ENCODE results near the gene TLL2.

TLL2 gene

GRCh38 chr10:96462606-96463151 is 51.0 kb downstream of the TLL2 start:
- H3K9ac ChIP-seq (ENCODE audit: low read length) = no peak overlapping the region
- H3K27me3 ChIP-seq (ENCODE audit: control insufficient read depth, insufficient read depth, low read length) = no peaks in the 10 kb centered on the region
- H3K27ac ChIP-seq (ENCODE audit: low read depth, low read length) = no peak overlapping the region
- H3K36me3 ChIP-seq (ENCODE audit: control insufficient read depth, insufficient read depth, low read length) = no peaks in the 10 kb centered on the region
- no peak overlapping the region for H3K4me3 ChIP-seq (ENCODE audit: low read depth, low read length)
- peaks cover 14% of the 10 kb centered on the region for H3K9me3 ChIP-seq (ENCODE audit: control insufficient read depth, insufficient read depth, low read depth, low read length)
- no peaks in the 10 kb centered on the region for H3K4me1 ChIP-seq (ENCODE audit: control insufficient read depth, insufficient read depth, low read length)

DNA sequence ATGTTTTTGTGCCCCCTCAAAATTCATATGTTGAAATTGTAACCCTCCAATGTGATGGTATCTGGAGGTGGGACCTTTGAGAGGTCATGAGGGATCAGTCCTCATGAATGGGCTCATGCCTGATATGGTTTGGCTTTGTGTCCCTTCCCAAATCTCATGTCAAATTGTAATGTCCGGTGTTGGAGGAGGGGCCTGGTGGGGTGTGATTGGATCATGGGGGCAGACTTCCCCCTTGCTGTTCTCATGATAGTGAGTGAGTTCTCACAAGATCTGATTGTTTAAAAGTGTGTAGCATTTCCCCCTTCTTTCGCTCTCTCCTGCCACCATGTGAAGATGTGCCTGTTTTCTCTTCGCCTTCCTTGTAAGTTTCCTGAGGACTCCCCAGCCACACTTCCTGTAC is 53.4 kb downstream of the TLL2 start:
- H3K27ac ChIP-seq (ENCODE audit: low read depth, low read length) = no peak overlapping the region
- H3K4me3 ChIP-seq (ENCODE audit: low read depth, low read length) = no peak overlapping the region
- H3K9ac ChIP-seq (ENCODE audit: low read length) = no peak overlapping the region
- peaks cover 10% of the 10 kb centered on the region; the same call in 1 of the 2 replicates for H3K4me1 ChIP-seq (ENCODE audit: control insufficient read depth, insufficient read depth, low read length)
- no peaks in the 10 kb centered on the region for H3K36me3 ChIP-seq (ENCODE audit: control insufficient read depth, insufficient read depth, low read length)
- peaks cover 14% of the 10 kb centered on the region for H3K9me3 ChIP-seq (ENCODE audit: control insufficient read depth, insufficient read depth, low read depth, low read length)
- no peaks in the 10 kb centered on the region for H3K27me3 ChIP-seq (ENCODE audit: control insufficient read depth, insufficient read depth, low read length)

DNA sequence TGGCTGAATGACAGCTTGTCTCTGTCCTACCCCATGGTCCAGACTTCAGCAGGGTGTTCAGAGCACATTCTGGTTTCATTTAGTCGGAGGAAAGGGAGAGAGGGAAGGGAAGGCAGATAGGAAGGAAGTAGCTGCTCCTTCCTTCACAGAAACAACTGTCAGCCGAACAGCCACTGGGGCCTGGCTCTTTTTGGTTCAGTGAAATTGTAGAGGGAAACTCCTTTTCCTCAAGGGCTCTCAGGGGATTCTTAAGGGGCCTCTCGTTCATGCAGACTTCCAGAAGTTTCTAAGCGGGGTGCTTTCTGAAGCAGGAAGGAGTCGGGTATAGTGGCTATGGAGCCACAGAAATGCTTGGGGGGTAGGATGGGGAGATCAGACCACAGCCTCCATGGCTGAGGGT is 56.4 kb downstream of the TLL2 start:
- no peaks in the 10 kb centered on the region for H3K27me3 ChIP-seq (ENCODE audit: control insufficient read depth, insufficient read depth, low read length)
- no peak overlapping the region for H3K9ac ChIP-seq (ENCODE audit: low read length)
- H3K9me3 ChIP-seq (ENCODE audit: control insufficient read depth, insufficient read depth, low read depth, low read length) = peaks cover 10% of the 10 kb centered on the region
- no peaks in the 10 kb centered on the region for H3K36me3 ChIP-seq (ENCODE audit: control insufficient read depth, insufficient read depth, low read length)
- no peak overlapping the region for H3K4me3 ChIP-seq (ENCODE audit: low read depth, low read length)
- H3K4me1 ChIP-seq (ENCODE audit: control insufficient read depth, insufficient read depth, low read length) = peaks cover 25% of the 10 kb centered on the region
- no peak overlapping the region for H3K27ac ChIP-seq (ENCODE audit: low read depth, low read length)

GRCh38 chr10:96456296-96456840 is 57.4 kb downstream of the TLL2 start:
- H3K27me3 ChIP-seq (ENCODE audit: control insufficient read depth, insufficient read depth, low read length) = no peaks in the 10 kb centered on the region
- H3K9ac ChIP-seq (ENCODE audit: low read length) = no peak overlapping the region
- H3K4me1 ChIP-seq (ENCODE audit: control insufficient read depth, insufficient read depth, low read length) = peaks cover 34% of the 10 kb centered on the region
- no peak overlapping the region for H3K27ac ChIP-seq (ENCODE audit: low read depth, low read length)
- no peaks in the 10 kb centered on the region for H3K36me3 ChIP-seq (ENCODE audit: control insufficient read depth, insufficient read depth, low read length)
- H3K9me3 ChIP-seq (ENCODE audit: control insufficient read depth, insufficient read depth, low read depth, low read length) = peaks cover 10% of the 10 kb centered on the region
- H3K4me3 ChIP-seq (ENCODE audit: low read depth, low read length) = no peak overlapping the region

DNA sequence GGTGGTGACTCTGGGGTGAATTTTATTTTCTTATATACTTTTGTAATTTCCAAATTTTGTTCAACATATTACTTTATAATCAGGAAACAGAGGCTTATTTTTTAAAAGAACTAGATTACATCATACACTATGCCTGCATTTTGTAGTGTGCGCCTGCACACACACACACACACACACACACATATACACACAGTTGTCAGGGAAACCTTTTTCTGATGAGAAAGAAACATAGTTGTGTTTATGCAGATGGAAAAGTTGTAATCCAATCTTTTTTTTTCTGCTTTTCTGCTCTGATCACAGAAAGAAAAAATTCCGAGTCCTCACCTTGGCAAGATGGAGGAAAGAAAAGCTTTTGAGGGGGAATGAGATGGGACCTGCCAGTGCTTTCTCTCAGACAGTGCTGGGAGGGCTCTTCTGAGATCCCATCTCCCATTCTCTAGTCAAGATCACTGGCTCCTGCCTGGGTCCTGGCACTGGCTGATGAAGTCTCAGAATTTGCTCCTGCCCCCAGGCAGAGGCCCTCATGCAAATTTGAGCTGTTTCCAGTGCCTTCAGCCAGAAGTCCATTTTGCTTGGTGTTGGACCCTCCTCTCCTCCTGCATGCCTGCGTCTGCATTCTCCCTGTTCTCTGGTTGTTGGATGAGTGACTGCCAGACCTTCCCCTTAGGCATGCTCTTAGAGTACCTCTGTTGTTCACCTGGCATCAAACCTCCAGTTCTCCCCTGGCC is 59.7 kb downstream of the TLL2 start:
- Histone ChIP-seq H3K4me1 (ENCODE audit: control insufficient read depth, insufficient read depth, low read length) (peaks cover 55% of the 10 kb centered on the region), H3K9me3 (ENCODE audit: control insufficient read depth, insufficient read depth, low read depth, low read length) (no peaks in the 10 kb centered on the region), H3K27me3 (ENCODE audit: control insufficient read depth, insufficient read depth, low read length) (no peaks in the 10 kb centered on the region), H3K4me3 (ENCODE audit: low read depth, low read length) (no peak overlapping the region), H3K36me3 (ENCODE audit: control insufficient read depth, insufficient read depth, low read length) (no peaks in the 10 kb centered on the region), H3K9ac (ENCODE audit: low read length) (no peak overlapping the region), H3K27ac (ENCODE audit: low read depth, low read length) (no peak overlapping the region)

GRCh38 chr10:96452494-96453153 is 61.1 kb downstream of the TLL2 start:
- Histone ChIP-seq H3K36me3 (ENCODE audit: control insufficient read depth, insufficient read depth, low read length) (no peaks in the 10 kb centered on the region), H3K27ac (ENCODE audit: low read depth, low read length) (peak overlapping the region; percentile 18; the same call in 1 of the 2 replicates), H3K27me3 (ENCODE audit: control insufficient read depth, insufficient read depth, low read length) (no peaks in the 10 kb centered on the region), H3K9ac (ENCODE audit: low read length) (no peak overlapping the region), H3K9me3 (ENCODE audit: control insufficient read depth, insufficient read depth, low read depth, low read length) (no peaks in the 10 kb centered on the region), H3K4me3 (ENCODE audit: low read depth, low read length) (no peak overlapping the region), H3K4me1 (ENCODE audit: control insufficient read depth, insufficient read depth, low read length) (peaks cover 63% of the 10 kb centered on the region)

- peak overlapping the region; percentile 46 for H3K9ac ChIP-seq (ENCODE audit: low read length)
- no peaks in the 10 kb centered on the region for H3K9me3 ChIP-seq (ENCODE audit: control insufficient read depth, insufficient read depth, low read depth, low read length)
- no peaks in the 10 kb centered on the region for H3K27me3 ChIP-seq (ENCODE audit: control insufficient read depth, insufficient read depth, low read length)
- H3K36me3 ChIP-seq (ENCODE audit: control insufficient read depth, insufficient read depth, low read length) = no peaks in the 10 kb centered on the region
- H3K4me1 ChIP-seq (ENCODE audit: control insufficient read depth, insufficient read depth, low read length) = peaks cover 63% of the 10 kb centered on the region
- peak overlapping the region; percentile 43 for H3K27ac ChIP-seq (ENCODE audit: low read depth, low read length)
- peak overlapping the region; percentile 10 for H3K4me3 ChIP-seq (ENCODE audit: low read depth, low read length)
Observed at GRCh38 chr10:96450529-96451207, 63.1 kb downstream of the TLL2 start.

- H3K4me3 ChIP-seq (ENCODE audit: low read depth, low read length) = no peak overlapping the region
- H3K9me3 ChIP-seq (ENCODE audit: control insufficient read depth, insufficient read depth, low read depth, low read length) = no peaks in the 10 kb centered on the region
- peaks cover 54% of the 10 kb centered on the region for H3K4me1 ChIP-seq (ENCODE audit: control insufficient read depth, insufficient read depth, low read length)
- H3K27me3 ChIP-seq (ENCODE audit: control insufficient read depth, insufficient read depth, low read length) = no peaks in the 10 kb centered on the region
- H3K9ac ChIP-seq (ENCODE audit: low read length) = no peak overlapping the region
- H3K36me3 ChIP-seq (ENCODE audit: control insufficient read depth, insufficient read depth, low read length) = no peaks in the 10 kb centered on the region
- no peak overlapping the region for H3K27ac ChIP-seq (ENCODE audit: low read depth, low read length)
Observed at GRCh38 chr10:96448558-96448957, 65.2 kb downstream of the TLL2 start.

GRCh38 chr10:96448021-96448457 is 65.7 kb downstream of the TLL2 start:
- Histone ChIP-seq H3K4me1 (ENCODE audit: control insufficient read depth, insufficient read depth, low read length) (peaks cover 54% of the 10 kb centered on the region), H3K9ac (ENCODE audit: low read length) (no peak overlapping the region), H3K27ac (ENCODE audit: low read depth, low read length) (no peak overlapping the region), H3K4me3 (ENCODE audit: low read depth, low read length) (no peak overlapping the region), H3K36me3 (ENCODE audit: control insufficient read depth, insufficient read depth, low read length) (no peaks in the 10 kb centered on the region), H3K9me3 (ENCODE audit: control insufficient read depth, insufficient read depth, low read depth, low read length) (no peaks in the 10 kb centered on the region), H3K27me3 (ENCODE audit: control insufficient read depth, insufficient read depth, low read length) (no peaks in the 10 kb centered on the region)

DNA sequence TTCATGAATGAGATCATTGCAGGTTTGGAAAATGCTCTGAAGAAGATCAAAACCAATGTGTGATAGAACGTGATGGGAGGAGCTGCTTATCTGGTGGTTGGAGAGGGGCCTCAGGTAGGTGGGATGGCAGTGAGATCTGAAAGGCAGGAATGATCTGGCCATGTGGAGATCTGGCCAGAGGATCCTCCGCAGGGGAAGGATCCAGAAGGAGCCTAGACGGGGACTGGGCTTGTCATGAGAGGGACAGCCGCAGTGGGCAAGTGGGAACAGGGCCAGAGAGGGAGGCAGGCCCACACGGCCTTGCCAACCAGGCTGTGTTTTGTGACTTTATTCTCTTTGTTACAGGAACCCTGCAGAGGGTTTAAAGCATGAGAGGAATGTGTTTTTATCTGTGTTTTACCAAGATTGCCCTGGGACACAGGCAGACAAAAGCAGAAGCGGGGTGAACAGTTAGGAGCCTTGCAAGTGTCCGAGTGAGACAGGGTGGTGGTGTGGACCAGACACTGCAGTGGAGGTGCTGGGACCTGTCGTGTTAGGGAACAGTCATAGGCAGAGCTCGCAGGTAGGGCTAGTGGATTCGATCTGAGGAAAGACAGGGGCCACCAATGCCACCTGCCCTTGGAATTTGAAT is 66.6 kb downstream of the TLL2 start:
- Histone ChIP-seq H3K4me1 (ENCODE audit: control insufficient read depth, insufficient read depth, low read length) (peaks cover 51% of the 10 kb centered on the region), H3K36me3 (ENCODE audit: control insufficient read depth, insufficient read depth, low read length) (no peaks in the 10 kb centered on the region), H3K9ac (ENCODE audit: low read length) (no peak overlapping the region), H3K27ac (ENCODE audit: low read depth, low read length) (no peak overlapping the region), H3K4me3 (ENCODE audit: low read depth, low read length) (no peak overlapping the region), H3K27me3 (ENCODE audit: control insufficient read depth, insufficient read depth, low read length) (no peaks in the 10 kb centered on the region), H3K9me3 (ENCODE audit: control insufficient read depth, insufficient read depth, low read depth, low read length) (no peaks in the 10 kb centered on the region)
